Colonic mucosa (tissue), 4 donors: ENCODE measurements around the gene FAM241B. TPM values are rescaled to one million over a fixed set of nuclear protein-coding genes. Genes with fewer than 3 reads are reported as not detected.

Experiments used
- DNase-seq: peaks from one replicate; pipeline ENCODE4 v3.0.0-alpha.2; 2020
- H3K27ac ChIP-seq: fragments of 200-600 bp; one replicate; pipeline ENCODE4 v1.8.0; 2021
- H3K27me3 ChIP-seq: fragments of 200-600 bp; one replicate; pipeline ENCODE4 v1.8.0; 2021
- H3K36me3 ChIP-seq: fragments of 200-600 bp; one replicate; pipeline ENCODE4 v1.8.0; 2021
- H3K4me1 ChIP-seq: fragments of 200-600 bp; one replicate; pipeline ENCODE4 v1.8.0; 2021; ENCODE audit warnings: mild to moderate bottlenecking
- H3K4me3 ChIP-seq: fragments of 200-600 bp; one replicate; pipeline ENCODE4 v1.8.0; 2021
- H3K9ac ChIP-seq, 2 donors: one replicate each; pipeline ENCODE4 v1.7.0; 2013; ENCODE audit warnings: control low read depth in 2 of 2, low read depth in 2 of 2, low read length in 2 of 2
- H3K9me3 ChIP-seq: fragments of 200-600 bp; one replicate; pipeline ENCODE4 v1.8.0; 2021
- CTCF ChIP-seq: fragments of 200-600 bp; IDR thresholded peaks from one replicate; pipeline ENCODE4 v1.8.0; 2022; ENCODE audit warnings: antibody characterized with exemption, mild to moderate bottlenecking
- intact Hi-C: fragments of 100-400 bp; cut with DNase I; formaldehyde crosslinking; loops from one replicate; pipeline ENCODE4 v1.14.1; 2022
- total RNA-seq, 2 donors: library from RNA; stranded (reverse); fragmentation: NEBNext Ultra II Directional in 1 of 2; extraction: Animal tissue kit (Norgen Biotek cat#: 25700) in 1 of 2; gene quantifications; one replicate each; pipeline ENCODE4 v1.2.1, GENCODE V29; 2021
- donor health status: healthy.
- donor health status: DM: no; HTN: no; CAD: no.
- donor health status: DM: no; HTN: no; CAD: no.

FAM241B gene
- total RNA-seq, 2 donors from 2014 or later: 4.2 to 4.5 TPM

GRCh38 chr10:69628891-69629290, 1.2 kb upstream of the FAM241B start:
- Histone ChIP-seq H3K27ac (no peak overlapping the region), H3K4me3 (no peak overlapping the region), H3K9ac (no peak overlapping the region), H3K27me3 (no peaks in the 10 kb centered on the region), H3K36me3 (no peaks in the 10 kb centered on the region), H3K9me3 (no peaks in the 10 kb centered on the region), H3K4me1 (no peaks in the 10 kb centered on the region)
- no peak for DNase-seq
- no peak for TF ChIP-seq CTCF
- intact Hi-C loops: no loop called here

- no peaks in the 10 kb centered on the region for H3K27me3 ChIP-seq
- H3K27ac ChIP-seq: no peak overlapping the region
- peak overlapping the region in 1 of 2 donors; percentile 43 for H3K9ac ChIP-seq
- H3K4me3 ChIP-seq: peak overlapping the region; percentile 81
- intact Hi-C loops: no loop called here
- no peaks in the 10 kb centered on the region for H3K36me3 ChIP-seq
- H3K9me3 ChIP-seq: no peaks in the 10 kb centered on the region
- no peak for DNase-seq
- no peaks in the 10 kb centered on the region for H3K4me1 ChIP-seq
- no peak for TF ChIP-seq CTCF
Measured at GRCh38 chr10:69629519-69629896, 539 bp upstream of the FAM241B start.

DNA sequence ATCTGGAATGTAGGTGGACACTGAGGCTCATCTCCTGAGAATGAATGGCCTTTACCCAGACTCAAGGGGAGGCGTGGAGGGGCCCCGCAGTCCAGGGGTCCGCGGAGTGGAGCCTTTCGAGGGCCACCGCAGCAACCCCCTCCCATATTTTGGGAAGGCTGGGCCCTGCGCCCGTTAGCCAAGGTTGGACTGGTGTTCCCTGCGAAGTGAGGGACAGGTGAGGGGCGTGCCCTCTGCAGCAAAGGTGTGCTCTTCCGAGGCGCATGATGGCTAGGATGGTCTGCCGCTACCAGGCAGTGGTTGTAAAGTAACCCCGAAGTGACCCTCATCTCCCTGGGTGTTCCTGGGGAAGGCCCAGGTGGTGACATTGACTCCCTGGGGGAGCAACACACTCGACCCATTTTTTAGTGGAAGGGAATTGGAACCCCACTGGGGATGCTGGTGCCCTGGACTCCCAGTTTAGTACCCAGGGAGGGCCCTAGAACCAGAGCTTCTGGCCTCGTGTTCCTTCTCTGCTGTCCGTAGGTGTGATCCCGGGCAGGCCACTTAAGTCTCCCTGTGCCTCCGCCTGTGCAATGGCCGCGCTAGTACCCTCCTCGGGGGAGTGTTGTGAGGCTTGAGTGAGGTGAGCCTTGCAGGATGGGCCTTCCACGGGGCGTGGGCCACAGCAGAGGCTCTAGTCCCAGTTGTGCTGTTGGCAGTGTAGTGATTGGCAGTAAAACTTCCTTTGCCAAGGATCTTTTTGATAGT, 779 bp downstream of the FAM241B start:
- H3K9ac ChIP-seq: peak overlapping the region; percentile 55 to 87
- intact Hi-C loops: loop anchor here (10.0 kb wide), 1 partner anchor 396 kb away; no protein-coding TSS in a partner anchor
- no peaks in the 10 kb centered on the region for H3K36me3 ChIP-seq
- TF ChIP-seq CTCF: no peak
- no peaks in the 10 kb centered on the region for H3K27me3 ChIP-seq
- no peak overlapping the region for H3K27ac ChIP-seq
- H3K4me1 ChIP-seq: no peaks in the 10 kb centered on the region
- H3K9me3 ChIP-seq: no peaks in the 10 kb centered on the region
- DNase-seq: no peak
- peak overlapping the region; percentile 81 for H3K4me3 ChIP-seq

DNA sequence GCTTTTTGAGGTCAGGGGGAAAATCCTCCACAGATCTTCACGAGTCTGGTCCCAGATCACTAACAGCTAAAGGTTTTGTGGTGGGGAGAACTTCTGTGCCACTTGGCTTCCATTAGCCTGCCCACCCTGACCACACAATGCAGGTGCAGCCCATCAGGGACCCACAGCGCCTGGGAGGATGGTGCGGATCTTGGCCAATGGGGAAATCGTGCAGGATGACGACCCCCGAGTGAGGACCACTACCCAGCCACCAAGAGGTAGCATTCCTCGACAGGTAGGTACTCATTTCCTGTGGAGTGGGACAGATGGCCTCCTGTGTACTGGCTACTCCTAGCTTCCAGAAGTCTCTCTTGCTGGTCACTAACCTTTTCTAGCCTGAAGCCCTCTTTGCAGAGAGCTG, 1.5 kb downstream of the FAM241B start:
- intact Hi-C loops: loop anchor here (10.0 kb wide), 1 partner anchor 397 kb away; no protein-coding TSS in a partner anchor
- no peak for DNase-seq
- no peaks in the 10 kb centered on the region for H3K9me3 ChIP-seq
- no peak for TF ChIP-seq CTCF
- no peaks in the 10 kb centered on the region for H3K4me1 ChIP-seq
- no peak overlapping the region for H3K27ac ChIP-seq
- H3K9ac ChIP-seq: no peak overlapping the region
- H3K4me3 ChIP-seq: no peak overlapping the region
- no peaks in the 10 kb centered on the region for H3K27me3 ChIP-seq
- H3K36me3 ChIP-seq: no peaks in the 10 kb centered on the region

DNA sequence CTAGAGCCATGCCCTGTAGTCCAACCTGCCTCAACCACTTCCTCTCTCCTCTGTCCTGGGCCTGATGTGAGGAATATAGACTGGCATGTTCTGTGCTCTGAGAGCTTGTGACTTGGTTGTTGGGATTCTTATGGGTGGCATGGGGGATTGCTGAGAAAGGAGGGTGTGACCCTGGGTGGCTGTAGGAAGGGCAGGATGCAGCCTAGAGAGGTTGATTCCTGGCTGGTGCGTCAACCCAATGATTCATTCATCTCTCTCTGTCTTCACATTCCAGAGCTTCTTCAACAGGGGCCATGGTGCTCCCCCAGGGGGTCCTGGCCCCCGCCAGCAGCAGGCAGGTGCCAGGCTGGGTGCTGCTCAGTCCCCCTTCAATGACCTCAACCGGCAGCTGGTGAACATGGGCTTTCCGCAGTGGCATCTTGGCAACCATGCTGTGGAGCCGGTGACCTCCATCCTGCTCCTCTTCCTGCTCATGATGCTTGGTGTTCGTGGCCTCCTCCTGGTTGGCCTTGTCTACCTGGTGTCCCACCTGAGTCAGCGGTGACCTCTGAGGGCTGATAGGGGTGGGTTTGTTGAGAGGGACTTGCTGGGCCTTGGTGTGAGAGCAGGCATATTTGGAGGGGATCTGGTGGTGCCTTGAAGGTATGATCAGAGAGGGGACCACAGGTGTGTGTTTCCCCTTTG, 2.6 kb downstream of the FAM241B start:
- intact Hi-C loops: loop anchor here (10.0 kb wide), 1 partner anchor 398 kb away; no protein-coding TSS in a partner anchor
- no peaks in the 10 kb centered on the region for H3K36me3 ChIP-seq
- TF ChIP-seq CTCF: no peak
- H3K4me1 ChIP-seq: no peaks in the 10 kb centered on the region
- no peak overlapping the region for H3K4me3 ChIP-seq
- H3K9ac ChIP-seq: no peak overlapping the region
- no peak for DNase-seq
- H3K27ac ChIP-seq: no peak overlapping the region
- H3K9me3 ChIP-seq: no peaks in the 10 kb centered on the region
- no peaks in the 10 kb centered on the region for H3K27me3 ChIP-seq
